NCI-H2227 treated with DMSO at 0.1 percent for 48 hours (cell line): ENCODE measurements around the gene KLHDC4.
"Not testable (repeated sequence)": the region's sequence is repeated elsewhere in the genome, so short reads cannot be mapped to it uniquely, and the experiment has no call there.

Experiments used
- DNase-seq: peaks from one replicate; lab custom pipeline; 2025; lab: John Stamatoyannopoulos, UW

Gene KLHDC4

GRCh38 chr16:87720446-87720845, 45.3 kb downstream of the KLHDC4 start:
- DNase-seq, result no peak

GRCh38 chr16:87718831-87719230, 47.0 kb downstream of the KLHDC4 start:
- not testable (repeated sequence) for DNase-seq

DNA sequence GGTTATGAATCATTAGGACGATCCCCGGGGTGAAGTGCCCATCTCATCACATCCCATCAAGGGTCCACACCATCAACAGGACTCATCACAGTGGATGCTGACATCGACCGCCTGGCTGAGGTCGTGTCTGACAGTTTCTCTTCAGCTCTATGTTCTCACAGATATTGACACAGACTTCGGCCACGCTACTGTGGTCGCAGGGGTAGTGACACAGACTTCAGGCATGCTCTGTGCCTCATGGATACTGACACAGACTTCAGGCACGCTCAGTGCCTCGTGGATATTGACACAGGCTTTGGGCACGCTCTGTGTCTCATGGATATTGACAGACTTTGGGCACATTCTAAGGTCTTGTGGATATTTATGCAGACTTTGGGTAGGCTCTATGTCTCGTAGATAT, 50.1 kb downstream of the KLHDC4 start:
- no peak for DNase-seq

DNA sequence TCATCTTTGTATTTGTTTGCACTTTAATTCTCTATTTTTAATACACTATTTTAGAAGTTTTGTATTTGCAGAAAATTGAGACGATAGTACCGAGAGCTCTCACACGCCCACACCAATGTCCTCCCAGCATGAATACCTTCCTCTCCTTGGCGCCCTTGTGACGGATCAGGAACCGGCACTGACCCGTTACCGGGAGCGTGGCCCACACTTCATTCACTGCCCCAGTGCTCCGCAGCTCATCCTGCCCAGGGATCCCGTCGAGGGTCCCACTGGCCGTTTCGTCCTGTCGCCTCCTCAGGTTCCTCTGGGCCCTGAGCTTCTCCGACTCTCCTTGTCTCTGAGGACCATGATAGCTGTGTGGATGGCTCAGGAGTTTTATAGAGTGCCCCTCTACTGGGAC, 50.6 kb downstream of the KLHDC4 start:
- DNase-seq, result no peak

DNA sequence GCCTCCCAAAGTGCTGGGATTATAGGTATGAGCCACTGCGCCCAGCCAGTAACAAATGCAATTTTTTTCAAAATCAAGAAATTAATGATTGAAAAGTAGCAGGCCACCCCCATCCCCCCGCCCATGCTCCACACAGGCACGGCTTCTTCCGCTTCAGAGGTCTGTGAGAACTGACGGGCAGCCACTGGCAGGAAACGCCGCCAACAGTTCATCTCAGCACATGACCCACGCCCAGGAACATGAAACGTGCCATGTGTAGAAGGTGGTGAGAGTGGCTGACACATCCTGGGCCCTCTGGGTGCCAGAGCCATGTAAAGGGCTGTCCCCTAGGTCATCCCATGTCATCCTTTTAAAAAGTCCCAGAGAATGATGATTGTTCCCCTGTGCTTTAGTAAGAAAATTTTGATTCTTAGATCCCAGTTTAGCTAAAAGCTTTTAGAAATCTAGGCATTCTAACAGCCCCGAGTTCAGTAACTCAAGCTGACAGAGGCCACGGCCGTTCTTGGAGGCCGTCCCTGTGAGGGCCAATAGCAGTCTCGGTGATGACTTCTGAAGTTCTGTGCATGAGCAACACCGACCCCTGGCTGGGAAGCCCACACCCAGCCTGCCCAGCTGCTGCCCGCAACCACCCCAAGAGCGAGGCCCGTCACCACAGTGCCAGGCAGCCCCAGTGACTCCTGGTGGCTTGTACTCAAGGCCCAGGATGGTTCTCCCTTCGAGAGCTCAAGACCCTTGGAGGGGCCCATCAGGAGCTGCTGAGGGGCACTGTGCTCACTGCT, 52.1 kb downstream of the KLHDC4 start:
- no peak for DNase-seq

- DNase-seq, result no peak
Measured at GRCh38 chr16:87712184-87712762, 53.5 kb downstream of the KLHDC4 start.

- DNase-seq, result no peak
Measured at GRCh38 chr16:87710887-87711286, 54.9 kb downstream of the KLHDC4 start.

GRCh38 chr16:87709677-87710076, 56.1 kb downstream of the KLHDC4 start:
- DNase-seq, result no peak

DNA sequence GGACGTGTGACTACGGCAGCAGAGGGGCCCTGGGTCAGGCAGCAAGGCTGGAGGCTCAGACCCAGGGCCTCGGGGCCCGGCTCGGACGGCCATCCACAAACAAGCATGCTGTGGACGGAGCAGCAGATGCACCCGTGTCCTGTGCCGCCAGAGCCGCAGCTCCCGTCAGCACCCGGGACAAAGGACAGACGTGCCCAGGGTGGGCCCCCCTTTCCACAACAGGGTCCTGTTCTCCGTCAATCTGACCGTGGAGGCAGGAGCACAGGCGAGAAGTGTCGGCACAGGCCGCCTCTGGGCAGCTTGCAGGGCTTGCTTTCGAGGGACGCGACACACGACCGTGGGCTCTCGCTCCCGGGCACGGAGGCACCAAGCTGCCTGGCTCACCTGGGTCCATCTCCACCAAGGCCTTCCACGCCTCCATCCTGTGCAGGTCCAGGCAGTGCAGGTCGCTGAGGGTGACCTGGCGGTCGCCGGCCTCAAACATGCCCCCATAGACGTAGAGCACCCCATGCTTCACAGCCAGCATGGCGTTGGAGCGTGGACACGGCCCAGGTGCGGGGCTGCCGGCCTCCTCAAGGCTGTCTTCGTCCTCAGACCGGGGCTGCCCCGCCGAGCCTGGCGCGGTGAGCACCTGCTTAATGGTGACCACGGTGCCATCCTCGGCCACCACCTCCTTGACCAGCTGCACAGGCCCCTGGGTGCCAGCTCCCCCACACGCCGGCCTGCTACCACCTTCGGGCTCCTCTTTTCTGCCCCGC, 56.7 kb downstream of the KLHDC4 start:
- no peak for DNase-seq

GRCh38 chr16:87707714-87708580, 57.8 kb downstream of the KLHDC4 start:
- no peak for DNase-seq

- DNase-seq, result no peak
Measured at GRCh38 chr16:87707097-87707496, 58.7 kb downstream of the KLHDC4 start.

- no peak for DNase-seq
Measured at GRCh38 chr16:87706278-87707000, 59.3 kb downstream of the KLHDC4 start.

- no peak for DNase-seq
Measured at GRCh38 chr16:87705771-87706277, 60.0 kb downstream of the KLHDC4 start.

DNA sequence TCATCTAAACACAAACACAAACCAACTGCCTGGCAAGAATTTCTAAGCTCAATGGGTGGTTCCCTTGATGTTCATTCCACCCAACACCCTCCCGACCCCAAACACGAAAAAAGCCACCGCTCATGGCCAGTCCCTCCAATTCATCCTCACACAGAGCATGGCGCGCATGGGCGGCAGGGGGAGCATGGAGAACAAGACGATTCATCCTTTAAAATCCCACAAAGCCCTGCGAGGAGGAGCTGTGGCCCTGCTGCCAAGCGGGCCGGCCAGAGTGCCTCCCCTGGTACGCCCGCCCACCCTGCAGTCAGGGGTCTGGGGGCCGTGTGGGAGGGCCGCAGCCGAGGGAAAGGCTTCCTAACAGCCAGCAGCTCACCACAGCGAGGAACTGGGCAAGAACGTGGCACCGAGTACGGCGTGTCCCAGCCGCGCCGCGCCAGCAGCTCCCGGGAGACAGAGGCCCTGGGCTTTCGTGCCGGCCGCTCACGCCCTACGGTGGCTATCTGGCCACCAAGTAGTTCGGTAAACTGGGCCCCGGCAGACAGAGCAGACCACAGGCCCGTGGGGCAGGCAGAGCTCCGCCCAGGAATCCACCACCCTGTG, 60.9 kb downstream of the KLHDC4 start:
- DNase-seq, result no peak

GRCh38 chr16:87703835-87704375, 61.9 kb downstream of the KLHDC4 start:
- no peak for DNase-seq

- no peak for DNase-seq
Measured at GRCh38 chr16:87703071-87703470, 62.7 kb downstream of the KLHDC4 start.

- DNase-seq, result no peak
Measured at GRCh38 chr16:87702325-87702811, 63.4 kb downstream of the KLHDC4 start.

DNA sequence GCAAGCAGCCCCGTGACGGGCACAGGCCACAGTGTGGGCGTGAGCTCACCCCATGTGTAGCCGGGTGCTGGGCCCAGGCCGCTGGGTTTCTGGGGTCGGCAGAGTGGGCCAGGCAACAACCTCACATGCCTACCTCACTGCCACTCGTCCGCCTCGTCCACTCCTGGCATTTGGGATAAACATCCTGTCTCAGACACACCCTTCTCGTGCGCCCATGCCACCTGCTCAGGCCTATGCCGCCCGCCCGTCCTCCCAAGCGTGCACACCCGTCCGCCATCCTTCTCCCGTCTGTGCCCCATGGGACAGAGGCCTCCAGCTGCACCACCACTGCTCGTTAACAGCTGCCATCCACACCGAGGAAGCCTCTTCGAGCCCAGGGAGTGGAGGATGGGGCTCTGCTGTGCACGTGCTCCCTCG, 64.3 kb downstream of the KLHDC4 start:
- DNase-seq, result no peak

GRCh38 chr16:87701078-87701460, 64.7 kb downstream of the KLHDC4 start:
- DNase-seq, result no peak

DNA sequence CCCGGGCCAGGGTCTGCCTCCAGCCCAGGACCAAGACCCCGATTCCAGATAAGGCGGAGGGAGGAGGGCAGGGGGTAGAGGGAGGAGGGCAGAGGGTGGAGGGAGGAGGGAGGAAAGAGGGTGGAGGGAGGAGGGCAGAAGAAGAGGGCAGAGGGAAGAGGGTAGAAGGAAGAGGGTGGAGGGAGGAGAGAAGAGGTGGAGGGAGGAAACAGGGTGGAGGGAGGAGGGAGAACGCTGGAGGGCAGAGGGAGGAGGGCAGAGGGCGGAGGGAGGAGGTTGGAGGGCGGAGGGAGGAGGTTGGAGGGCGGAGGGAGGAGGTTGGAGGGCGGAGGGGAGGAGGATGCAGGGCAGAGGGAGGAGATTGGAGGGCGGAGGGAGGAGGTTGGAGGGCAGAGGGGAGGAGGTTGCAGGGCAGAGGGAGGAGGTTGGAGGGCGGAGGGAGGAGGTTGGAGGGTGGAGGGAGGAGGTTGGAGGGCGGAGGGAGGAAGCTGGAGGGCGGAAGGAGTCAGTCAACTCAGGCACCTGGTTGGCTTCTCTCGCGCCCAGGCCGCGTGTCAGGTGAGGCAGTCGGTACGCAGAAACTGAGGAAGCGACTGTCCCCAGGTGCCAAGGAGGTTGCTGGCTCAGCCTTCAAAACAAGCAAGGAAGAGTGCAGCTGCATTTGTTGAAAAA, 65.2 kb downstream of the KLHDC4 start:
- DNase-seq, result no peak
